K562 (cell line): ENCODE measurements around the gene KCNN3.

Source experiments
- ATF6 ChIP-seq: sonication (generic); formaldehyde crosslinking; IDR thresholded peaks from 2 replicates; pipeline ENCODE4 v1.4.0; 2020; ENCODE audit warnings: mild to moderate bottlenecking, missing genetic modification reagents
- CTCF ChIP-seq, 3 experiments: IDR thresholded peaks in 2 of 3; conservative IDR thresholded peaks in 1 of 3; 2 replicates each; pipeline ENCODE4 v1.5.1; 2011 to 2012; ENCODE audit warnings: low read length in 3 of 3, mild to moderate bottlenecking in 3 of 3, control low read depth in 2 of 3, improper control_type of control experiment in 1 of 3, inconsistent platforms in 1 of 3, low read depth in 1 of 3, mixed read lengths in 1 of 3, moderate library complexity in 1 of 3; ENCODE audit not compliant: insufficient read depth in 2 of 3
- USF2 ChIP-seq: sonication (generic); formaldehyde crosslinking; IDR thresholded peaks from 2 replicates; pipeline ENCODE4 v1.5.0; 2020; ENCODE audit warnings: missing genetic modification reagents
- ZNF174 ChIP-seq: fragments of 250-450 bp; sonication (Bioruptor Pico); IDR thresholded peaks from 2 replicates; pipeline ENCODE4 v1.4.0; 2020; ENCODE audit warnings: mild to moderate bottlenecking
- ZNF224 ChIP-seq: sonication (generic); formaldehyde crosslinking; IDR thresholded peaks from 2 replicates; pipeline ENCODE4 v1.8.0; 2022; ENCODE audit warnings: mild to moderate bottlenecking, missing genetic modification reagents
- ZNF407 ChIP-seq: fragments of 450-650 bp; IDR thresholded peaks from 2 replicates; pipeline ENCODE4 v1.6.1; 2016; ENCODE audit warnings: low read depth
- ZNF511 ChIP-seq: sonication (generic); formaldehyde crosslinking; IDR thresholded peaks from 2 replicates; pipeline ENCODE4 v1.8.0; 2022; ENCODE audit warnings: mild to moderate bottlenecking, missing genetic modification reagents

- no peak for TF ChIP-seq ZNF511 (CRISPR knock-in tag)
- no peak for TF ChIP-seq ZNF224 (CRISPR knock-in tag)
- no peak for TF ChIP-seq CTCF (IDR thresholded peaks at IDR 0.05 in 2 of 3, conservative IDR thresholded peaks at IDR 0.05 in 1 of 3; ENCODE audit: insufficient read depth in 2 of 3, low read depth in 1 of 3, low read length in 3 of 3)
- TF ChIP-seq ZNF407: no peak
- TF ChIP-seq USF2 (CRISPR knock-in tag): no peak
- no peak for TF ChIP-seq ATF6 (CRISPR knock-in tag)
- no peak for TF ChIP-seq ZNF174 (CRISPR knock-in tag)
Observed at GRCh38 chr1:154735061-154735803, 134.8 kb downstream of the KCNN3 start.
